H1 (cell line): Measurements from ENCODE around the gene DCXR. TPM values are rescaled to one million over a fixed set of nuclear protein-coding genes. Genes with fewer than 3 reads are reported as not detected.

Source experiments
- HDAC6 ChIP-seq: IDR thresholded peaks from one replicate; pipeline ENCODE4 v1.7.1; 2012; ENCODE audit warnings: low read depth, mild to moderate bottlenecking, inconsistent platforms, low read length, moderate library complexity
- NANOG ChIP-seq: IDR thresholded peaks from 2 replicates; pipeline ENCODE4 v1.6.1; 2011; ENCODE audit warnings: low read length, low read depth, mild to moderate bottlenecking, inconsistent platforms; ENCODE audit not compliant: insufficient read depth, poor library complexity, severe bottlenecking
- polyA plus RNA-seq, 7 experiments: library from polyadenylated mRNA; depleted of rRNA in 3 of 7; stranded (reverse) in 5 of 7; unstranded in 2 of 7; fragments of >200 nt in 5 of 7; fragments of 200-250 nt in 2 of 7; gene quantifications; 1 replicate in 5 of 7; 2 replicates in 1 of 7; 4 replicates in 1 of 7; pipeline versions ENCODE4 v1.2.1 to v1.2.3, GENCODE V29; 2011 to 2013; ENCODE audit warnings: missing spikeins in 2 of 7, mixed read lengths in 2 of 7
- total RNA-seq: library from RNA; stranded (reverse); fragmentation: NEBNext Ultra II Directional; extraction: Animal tissue kit (Norgen Biotek cat#: 25700); gene quantifications from 2 replicates; pipeline ENCODE4 v1.2.1, GENCODE V29; 2021

DCXR gene
- total and polyA plus RNA-seq, 2 of the 8 experiments (the other 6 are each of a cell fraction or from before 2014, with no cell fraction given): 96.3 to 212 TPM

DNA sequence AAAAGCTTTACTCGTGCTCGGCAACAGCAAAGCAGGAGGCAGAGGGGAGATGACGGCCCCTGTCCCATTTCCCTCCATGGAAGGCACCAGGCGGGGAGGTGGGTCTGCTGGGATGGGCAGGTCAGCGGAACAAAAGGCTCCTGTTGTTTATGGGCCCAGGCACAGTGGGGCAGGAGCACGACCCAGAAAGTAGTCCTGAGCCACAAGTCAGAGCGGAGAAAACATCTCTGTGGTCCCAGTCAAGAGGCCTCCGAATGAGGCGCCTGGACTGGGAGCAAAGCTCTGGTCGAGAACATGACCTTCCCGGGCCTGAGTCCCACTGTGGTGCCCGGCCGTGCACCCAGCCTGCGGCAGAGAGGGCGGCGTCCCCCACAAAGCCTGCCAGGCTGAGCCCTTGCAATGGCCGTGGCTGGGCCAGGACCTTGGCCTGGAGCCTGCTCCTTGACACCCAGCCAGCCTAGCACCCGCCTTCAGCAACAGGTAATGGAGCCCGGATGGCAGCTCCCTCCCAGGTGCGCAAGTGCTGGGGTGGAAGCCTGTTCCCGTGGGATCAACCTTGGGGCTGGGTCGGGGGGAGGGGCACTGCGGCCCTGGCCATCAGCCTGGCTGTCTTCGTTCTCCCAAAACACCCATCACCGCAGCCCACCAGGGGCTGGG, 10.5 kb upstream of the DCXR start (continued):
- TF ChIP-seq NANOG: no peak
- TF ChIP-seq HDAC6: no peak
